HCT116 (cell line): ENCODE data around the gene IGSF21. TPM values are rescaled to one million over a fixed set of nuclear protein-coding genes. Genes with fewer than 3 reads are reported as not detected.

ENCODE experiments used
- ATAC-seq: fragments of 200-7000 bp; cut with Tn5 transposase; 2 replicates; pipeline ENCODE4 v1.9.1; 2020; ENCODE audit warnings: mild to moderate bottlenecking, moderate library complexity
- BruUV-seq: library from RNA; stranded (reverse); fragments of 400-500 nt; replicated peaks from 2 replicates; lab custom pipeline; 2021; lab: Mats Ljungman, UMichigan
- CTCF ChIA-PET: fragments of 300-600 bp; sonication (Branson Sonifier 250); formaldehyde crosslinking; loops from one replicate; lab custom pipeline; 2021; ENCODE audit warnings: antibody characterized with exemption; lab: Charles Lee
- POLR2A ChIA-PET: fragments of 300-600, 350-600 bp; sonication (Branson Sonifier 250); formaldehyde crosslinking; loops from one replicate; lab custom pipeline; 2021; ENCODE audit warnings: antibody characterized with exemption; lab: Charles Lee
- RAD21 ChIA-PET, 2 experiments: fragments of 300-600 bp; sonication (Branson Sonifier 250); formaldehyde crosslinking; loops; one replicate each; lab custom pipeline; 2023; ENCODE audit warnings: low total read pairs in 2 of 2; ENCODE audit not compliant: uncharacterized antibody in 2 of 2, unreplicated experiment in 2 of 2, low non-redundant PET in 1 of 2; lab: Charles Lee
- DNase-seq: peaks from one replicate; pipeline ENCODE4 v3.0.0-alpha.2; 2010; ENCODE audit warnings: low read depth, low spot score
- H2AFZ ChIP-seq: fragments of 200-600 bp; shearing (Covaris generic), sonication (generic); 2 replicates; pipeline ENCODE4 v1.6.1; 2017; ENCODE audit warnings: low read depth, mixed run types, mixed read lengths, antibody characterized with exemption, low read length; ENCODE audit not compliant: poor library complexity, severe bottlenecking
- H3K27ac ChIP-seq: 2 replicates; pipeline ENCODE4 v1.5.1; 2012; ENCODE audit warnings: low read depth, low read length
- H3K27me3 ChIP-seq: fragments of 200-600 bp; sonication (generic); 2 replicates; pipeline ENCODE4 v1.6.1; 2016; ENCODE audit warnings: mixed run types, low read length, mixed read lengths; ENCODE audit not compliant: insufficient read depth
- H3K36me3 ChIP-seq, 2 experiments: fragments of 200-500 bp in 1 of 2; fragments of 200-600 bp in 1 of 2; sonication (Bioruptor generic) in 1 of 2; sonication (generic) in 1 of 2; 2 replicates each; pipeline versions ENCODE4 v1.5.1 to v1.6.1; 2014 to 2016; ENCODE audit warnings: low read length in 2 of 2, inconsistent platforms in 1 of 2, mixed read lengths in 1 of 2, mixed run types in 1 of 2; ENCODE audit not compliant: insufficient read depth in 2 of 2, control insufficient read depth in 1 of 2
- H3K4me1 ChIP-seq, 2 experiments: fragments of 200-600 bp in 1 of 2; sonication (generic) in 1 of 2; 2 replicates each; pipeline versions ENCODE4 v1.5.1 to v1.6.1; 2012 to 2017; ENCODE audit warnings: low read length in 2 of 2, inconsistent platforms in 1 of 2, mild to moderate bottlenecking in 1 of 2, mixed read lengths in 1 of 2, mixed run types in 1 of 2, moderate library complexity in 1 of 2; ENCODE audit not compliant: insufficient read depth in 2 of 2, control insufficient read depth in 1 of 2
- H3K4me2 ChIP-seq: fragments of 200-600 bp; sonication (generic); 2 replicates; pipeline ENCODE4 v1.6.1; 2017; ENCODE audit warnings: mixed run types, low read length, mixed read lengths
- H3K4me3 ChIP-seq, 2 experiments: fragments of 200-600 bp in 1 of 2; sonication (generic) in 1 of 2; replicated peaks in 1 of 2; 2 replicates each; pipeline ENCODE4 v1.5.1; 2011 to 2016; ENCODE audit warnings: low read length in 2 of 2, control low read depth in 1 of 2, low read depth in 1 of 2, mild to moderate bottlenecking in 1 of 2, mixed read lengths in 1 of 2, mixed run types in 1 of 2
- H3K79me2 ChIP-seq: fragments of 200-600 bp; sonication (generic); 2 replicates; pipeline ENCODE4 v1.6.1; 2017; ENCODE audit warnings: mild to moderate bottlenecking, mixed run types, low read length, moderate library complexity, mixed read lengths; ENCODE audit not compliant: insufficient read depth
- H3K9ac ChIP-seq: fragments of 200-600 bp; sonication (generic); 2 replicates; pipeline ENCODE4 v1.6.1; 2016; ENCODE audit warnings: low read length, mixed read lengths
- H3K9me2 ChIP-seq: fragments of 200-600 bp; sonication (generic), shearing (Covaris generic); 2 replicates; pipeline ENCODE4 v1.6.1; 2017; ENCODE audit warnings: mixed run types, mild to moderate bottlenecking, moderate library complexity; ENCODE audit not compliant: insufficient read depth
- H3K9me3 ChIP-seq, 2 experiments: fragments of 200-500 bp in 1 of 2; fragments of 200-600 bp in 1 of 2; sonication (Bioruptor generic) in 1 of 2; sonication (generic) in 1 of 2; 2 replicates each; pipeline ENCODE4 v1.6.1; 2014 to 2017; ENCODE audit warnings: low read length in 2 of 2, mixed read lengths in 2 of 2, inconsistent platforms in 1 of 2, low read depth in 1 of 2, mild to moderate bottlenecking in 1 of 2, mixed run types in 1 of 2, moderate library complexity in 1 of 2; ENCODE audit not compliant: control insufficient read depth in 1 of 2, insufficient read depth in 1 of 2
- H4K20me1 ChIP-seq: fragments of 200-600 bp; sonication (generic), shearing (Covaris generic); 2 replicates; pipeline ENCODE4 v1.6.1; 2017; ENCODE audit warnings: mixed run types, mild to moderate bottlenecking, moderate library complexity; ENCODE audit not compliant: insufficient read depth
- CBX3 ChIP-seq: IDR thresholded peaks from 2 replicates; pipeline ENCODE4 v1.6.1; 2012; ENCODE audit warnings: low read depth
- EGR1 ChIP-seq: IDR thresholded peaks from 2 replicates; pipeline ENCODE4 v1.6.1; 2012; ENCODE audit warnings: low read depth
- EZH2 ChIP-seq: fragments of 200-600 bp; sonication (generic); IDR thresholded peaks from 2 replicates; pipeline ENCODE4 v1.6.1; 2017; ENCODE audit warnings: antibody characterized with exemption, mixed run types
- EZH2phosphoT487 ChIP-seq: fragments of 200-600 bp; IDR thresholded peaks from 2 replicates; pipeline ENCODE4 v1.6.1; 2018; ENCODE audit warnings: antibody characterized with exemption, borderline replicate concordance
- POLR2AphosphoS5 ChIP-seq: IDR thresholded peaks from 2 replicates; pipeline ENCODE4 v1.6.1; 2011; ENCODE audit warnings: mild to moderate bottlenecking, low read depth, low read length, moderate library complexity
- RAD21 ChIP-seq: IDR thresholded peaks from 2 replicates; pipeline ENCODE4 v1.6.1; 2012; ENCODE audit warnings: low read depth, mild to moderate bottlenecking
- SP1 ChIP-seq: IDR thresholded peaks from 2 replicates; pipeline ENCODE4 v1.6.1; 2012; ENCODE audit warnings: low read depth
- SRF ChIP-seq: IDR thresholded peaks from 2 replicates; pipeline ENCODE4 v1.6.1; 2012; ENCODE audit warnings: low read depth
- TCF7L2 ChIP-seq: IDR thresholded peaks from 2 replicates; pipeline ENCODE4 v1.7.0; 2011; ENCODE audit warnings: borderline replicate concordance, inconsistent platforms; ENCODE audit not compliant: insufficient read depth, insufficient read length; ENCODE audit errors: extremely low read depth
- YY1 ChIP-seq: IDR thresholded peaks from 2 replicates; pipeline ENCODE4 v1.6.1; 2011; ENCODE audit warnings: low read length, low read depth, moderate library complexity, mild to moderate bottlenecking; ENCODE audit not compliant: insufficient replicate concordance; ENCODE audit errors: extremely low read depth
- ZFX ChIP-seq: fragments of 450-650 bp; IDR thresholded peaks from 2 replicates; pipeline ENCODE4 v1.6.1; 2017
- intact Hi-C: fragments of 100-400 bp; cut with micrococcal nuclease; formaldehyde crosslinking; loops from 2 replicates; pipeline ENCODE4 v1.10.0; 2022
- total RNA-seq: library from RNA; stranded (reverse); gene quantifications from one replicate; pipeline ENCODE4 v1.2.1, GENCODE V29; 2021; ENCODE audit not compliant: unreplicated experiment
- TF ChIP-seq, protein P1 (sequence below), 3 experiments: fragments of 200-600 bp in 1 of 3; sonication (generic) in 1 of 3; IDR thresholded peaks in 2 of 3; conservative IDR thresholded peaks in 1 of 3; 2 replicates each; pipeline ENCODE4 v1.5.1; 2012 to 2017; ENCODE audit warnings: low read depth in 2 of 3, low read length in 2 of 3, antibody characterized with exemption in 1 of 3, borderline replicate concordance in 1 of 3, control low read depth in 1 of 3, mild to moderate bottlenecking in 1 of 3, mixed read lengths in 1 of 3, mixed run types in 1 of 3, moderate library complexity in 1 of 3; ENCODE audit not compliant: insufficient read depth in 1 of 3

Gene IGSF21
- total RNA-seq, 1 experiment from 2014 or later = not detected

DNA sequence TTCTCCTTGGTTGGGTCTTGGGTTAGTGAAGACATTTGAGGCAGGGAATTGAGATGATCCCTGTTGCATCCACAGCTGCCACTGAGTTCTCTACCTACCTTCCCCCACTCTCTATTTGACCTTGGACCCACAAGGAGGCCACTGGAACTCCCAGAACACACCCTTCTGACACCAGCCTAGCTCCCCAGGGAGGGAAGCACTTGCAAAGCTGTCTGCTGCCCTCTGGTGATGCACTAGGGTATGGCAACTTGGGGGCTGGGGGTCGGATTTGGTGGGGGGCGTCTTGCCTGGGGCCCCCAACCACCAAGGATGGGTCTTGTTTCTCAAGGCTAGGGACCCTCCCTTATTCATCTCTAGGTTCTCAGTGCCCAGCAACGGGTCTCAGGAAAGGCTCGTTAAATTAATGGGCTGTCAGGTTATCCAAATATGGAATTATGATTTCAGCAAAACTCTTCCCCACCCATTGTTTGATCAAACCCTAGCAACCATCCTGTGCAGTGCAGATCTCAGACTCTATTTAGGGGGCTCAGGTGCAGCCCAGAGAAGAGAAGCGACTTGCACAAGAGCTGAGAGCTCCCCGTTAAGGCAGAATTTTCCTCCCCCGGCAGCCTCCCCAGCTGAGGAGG lies 195.3 kb downstream of the IGSF21 start:
- Histone ChIP-seq H3K9me3 (no peaks in the 10 kb centered on the region), H3K9me2 (no peaks in the 10 kb centered on the region), H3K27ac (no peak overlapping the region), H3K79me2 (no peaks in the 10 kb centered on the region), H3K9ac (no peak overlapping the region), H3K4me1 (no peaks in the 10 kb centered on the region), H4K20me1 (no peaks in the 10 kb centered on the region), H3K4me3 (no peak overlapping the region), H3K4me2 (no peak overlapping the region), H3K36me3 (no peaks in the 10 kb centered on the region), H2AFZ (no peak overlapping the region), H3K27me3 (peaks cover 32% of the 10 kb centered on the region)
- no TSS peak for BruUV-seq
- intact Hi-C loops = loop anchor here (2.0 kb wide), 1 partner anchor 380 kb away; no protein-coding TSS in a partner anchor
- TF ChIP-seq SRF = no peak
- TF ChIP-seq EGR1 = no peak
- TF ChIP-seq SP1 = no peak
- TF ChIP-seq YY1 = no peak
- TF ChIP-seq TCF7L2 = no peak
- no peak for TF ChIP-seq ZFX
- TF ChIP-seq EZH2 = no peak
- no peak for TF ChIP-seq POLR2AphosphoS5
- TF ChIP-seq RAD21 = peak; percentile 75
- no peak for TF ChIP-seq EZH2phosphoT487
- no peak for TF ChIP-seq CBX3
- TF ChIP-seq, protein P1, sequence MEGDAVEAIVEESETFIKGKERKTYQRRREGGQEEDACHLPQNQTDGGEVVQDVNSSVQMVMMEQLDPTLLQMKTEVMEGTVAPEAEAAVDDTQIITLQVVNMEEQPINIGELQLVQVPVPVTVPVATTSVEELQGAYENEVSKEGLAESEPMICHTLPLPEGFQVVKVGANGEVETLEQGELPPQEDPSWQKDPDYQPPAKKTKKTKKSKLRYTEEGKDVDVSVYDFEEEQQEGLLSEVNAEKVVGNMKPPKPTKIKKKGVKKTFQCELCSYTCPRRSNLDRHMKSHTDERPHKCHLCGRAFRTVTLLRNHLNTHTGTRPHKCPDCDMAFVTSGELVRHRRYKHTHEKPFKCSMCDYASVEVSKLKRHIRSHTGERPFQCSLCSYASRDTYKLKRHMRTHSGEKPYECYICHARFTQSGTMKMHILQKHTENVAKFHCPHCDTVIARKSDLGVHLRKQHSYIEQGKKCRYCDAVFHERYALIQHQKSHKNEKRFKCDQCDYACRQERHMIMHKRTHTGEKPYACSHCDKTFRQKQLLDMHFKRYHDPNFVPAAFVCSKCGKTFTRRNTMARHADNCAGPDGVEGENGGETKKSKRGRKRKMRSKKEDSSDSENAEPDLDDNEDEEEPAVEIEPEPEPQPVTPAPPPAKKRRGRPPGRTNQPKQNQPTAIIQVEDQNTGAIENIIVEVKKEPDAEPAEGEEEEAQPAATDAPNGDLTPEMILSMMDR (IDR thresholded peaks at IDR 0.05 in 2 of 3, conservative IDR thresholded peaks at IDR 0.05 in 1 of 3; ENCODE audit: borderline replicate concordance in 1 of 3, insufficient read depth in 1 of 3, low read depth in 2 of 3, low read length in 2 of 3) = peak; percentile 58 to 92 (median 88); a peak in 5 of 6 replicates
- ChIA-PET CTCF (interaction anchor here (0.6 to 1.5 kb wide), 12 partner anchors 9 to 384 kb away, joined by 3 to 6 read pairs (median 4); no protein-coding TSS in a partner anchor), POLR2A (no interaction called here), RAD21 (interaction anchor here (0.7 to 1.5 kb wide), 2 partner anchors 176 to 380 kb away, joined by 3 to 5 read pairs; no protein-coding TSS in a partner anchor)
- peak; percentile 8 for DNase-seq
- ATAC-seq = peak; percentile 68
